Measurements from ENCODE around the gene CHST3. TPM values are rescaled to one million over a fixed set of nuclear protein-coding genes. Genes with fewer than 3 reads are reported as not detected.

Gene CHST3
- total RNA-seq, 1 experiment from 2014 or later, result 6.1 TPM

DNA sequence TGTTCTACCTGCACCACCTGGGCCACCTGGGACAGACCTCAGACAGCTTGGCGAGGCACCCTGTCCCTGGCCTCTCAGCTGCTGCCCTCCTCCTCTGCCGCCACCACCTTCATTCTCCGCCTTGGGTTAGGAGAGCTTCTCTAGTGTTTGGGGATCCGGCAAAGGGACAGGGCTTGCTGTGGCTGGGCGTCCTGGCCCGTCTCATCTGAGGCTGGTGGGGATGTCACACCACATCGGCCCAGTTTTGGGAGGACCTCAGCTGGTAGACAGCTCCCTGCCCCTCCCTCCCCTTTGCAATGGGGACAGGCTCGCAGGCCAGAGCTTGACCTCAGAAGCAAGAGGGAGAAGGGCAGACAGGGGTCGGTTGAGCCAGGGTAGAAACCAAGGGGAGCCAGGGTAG is 97.7 kb downstream of the CHST3 start:
- Histone ChIP-seq H3K79me2 (ENCODE audit: insufficient read depth, low read length) (no peaks in the 10 kb centered on the region), H3K4ac (ENCODE audit: low read depth, low read length) (no peak overlapping the region), H2BK120ac (ENCODE audit: low read depth, low read length, poor library complexity, severe bottlenecking) (no peak overlapping the region), H4K5ac (ENCODE audit: insufficient read length, low read depth, low read length) (no peak overlapping the region), H2AFZ (ENCODE audit: low read length) (no peak overlapping the region), H3K56ac (ENCODE audit: insufficient read length, low read depth, low read length) (no peak overlapping the region), H4K91ac (ENCODE audit: insufficient read length, low read depth, low read length) (no peak overlapping the region), H3K9ac (ENCODE audit: extremely low read depth, insufficient read length, low read length) (no peak overlapping the region), H3K23ac (ENCODE audit: insufficient read length, low read depth, low read length) (no peak overlapping the region), H3K18ac (ENCODE audit: insufficient read length, low read depth, low read length) (no peak overlapping the region), H4K8ac (replicated peaks; ENCODE audit: insufficient read length, low read depth, low read length) (no peak overlapping the region), H3K9me3 (ENCODE audit: control insufficient read depth, low read depth, low read length) (no peaks in the 10 kb centered on the region), H3K27me3 (ENCODE audit: insufficient read depth, low read length) (no peaks in the 10 kb centered on the region), H2BK5ac (ENCODE audit: insufficient read length, low read length) (no peak overlapping the region), H3K4me1 (ENCODE audit: insufficient read depth, low read length) (no peaks in the 10 kb centered on the region), H3K23me2 (ENCODE audit: insufficient read length, low read depth, low read length, poor library complexity, severe bottlenecking) (no peaks in the 10 kb centered on the region), H2BK20ac (ENCODE audit: low read depth, low read length, poor library complexity, severe bottlenecking) (no peak overlapping the region), H3K14ac (ENCODE audit: insufficient read depth, low read length) (no peak overlapping the region; the same call in 1 of the 2 replicates), H3T11ph (ENCODE audit: low read length) (no peak overlapping the region), H2AK5ac (ENCODE audit: insufficient read length, low read length) (no peak overlapping the region), H3K79me1 (ENCODE audit: insufficient read depth, low read depth, low read length, poor library complexity, severe bottlenecking) (no peaks in the 10 kb centered on the region), H3K27ac (ENCODE audit: insufficient read length, low read depth, low read length) (no peak overlapping the region), H2BK12ac (ENCODE audit: insufficient read length, low read depth, low read length) (no peak overlapping the region), H4K20me1 (ENCODE audit: control insufficient read depth, insufficient read depth, insufficient read length) (no peaks in the 10 kb centered on the region), H3K4me2 (ENCODE audit: insufficient read depth, insufficient read length, low read length) (no peak overlapping the region), H2BK15ac (ENCODE audit: low read depth, low read length) (no peak overlapping the region)
- peaks cover 5% of the 10 kb centered on the region for H3K27me3 Mint-ChIP-seq (ENCODE audit: low read depth)
- no peaks in the 10 kb centered on the region for H3K36me3 Mint-ChIP-seq (ENCODE audit: insufficient read depth in 1 of 3, low read depth in 3 of 3)
- H3K9me3 Mint-ChIP-seq, result no peaks in the 10 kb centered on the region
- WGBS (ENCODE audit: extremely low coverage, insufficient read length, low lambda C conversion rate), result no CpG with 5 or more reads among the region's 9 CpGs
- TF ChIP-seq, protein P1, sequence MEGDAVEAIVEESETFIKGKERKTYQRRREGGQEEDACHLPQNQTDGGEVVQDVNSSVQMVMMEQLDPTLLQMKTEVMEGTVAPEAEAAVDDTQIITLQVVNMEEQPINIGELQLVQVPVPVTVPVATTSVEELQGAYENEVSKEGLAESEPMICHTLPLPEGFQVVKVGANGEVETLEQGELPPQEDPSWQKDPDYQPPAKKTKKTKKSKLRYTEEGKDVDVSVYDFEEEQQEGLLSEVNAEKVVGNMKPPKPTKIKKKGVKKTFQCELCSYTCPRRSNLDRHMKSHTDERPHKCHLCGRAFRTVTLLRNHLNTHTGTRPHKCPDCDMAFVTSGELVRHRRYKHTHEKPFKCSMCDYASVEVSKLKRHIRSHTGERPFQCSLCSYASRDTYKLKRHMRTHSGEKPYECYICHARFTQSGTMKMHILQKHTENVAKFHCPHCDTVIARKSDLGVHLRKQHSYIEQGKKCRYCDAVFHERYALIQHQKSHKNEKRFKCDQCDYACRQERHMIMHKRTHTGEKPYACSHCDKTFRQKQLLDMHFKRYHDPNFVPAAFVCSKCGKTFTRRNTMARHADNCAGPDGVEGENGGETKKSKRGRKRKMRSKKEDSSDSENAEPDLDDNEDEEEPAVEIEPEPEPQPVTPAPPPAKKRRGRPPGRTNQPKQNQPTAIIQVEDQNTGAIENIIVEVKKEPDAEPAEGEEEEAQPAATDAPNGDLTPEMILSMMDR (conservative IDR thresholded peaks at IDR 0.05), result no peak
- no peak overlapping the region for H3K4me3 Mint-ChIP-seq
- no peak overlapping the region for H3K27ac Mint-ChIP-seq
- no peak for DNase-seq
- H3K4me1 Mint-ChIP-seq, result peaks cover 19 to 31% of the 10 kb centered on the region in 2 experiments

All from H9 (cell line).